GM12878 (cell line): ENCODE results near the gene MPV17L.

Experiments
- ETV6 ChIP-seq, 2 experiments: fragments of 450-650 bp in 1 of 2; IDR thresholded peaks in 1 of 2; conservative IDR thresholded peaks in 1 of 2; 2 replicates each; pipeline ENCODE4 v1.6.1; 2014; ENCODE audit warnings: antibody characterized with exemption in 1 of 2, borderline replicate concordance in 1 of 2, low read depth in 1 of 2, mild to moderate bottlenecking in 1 of 2, moderate library complexity in 1 of 2
- SMAD5 ChIP-seq: IDR thresholded peaks from 2 replicates; pipeline ENCODE4 v1.6.1; 2016; ENCODE audit warnings: antibody characterized with exemption, low read depth
- YY1 ChIP-seq: IDR thresholded peaks from 2 replicates; pipeline ENCODE4 v1.6.1; 2011; ENCODE audit warnings: low read depth, mild to moderate bottlenecking, low read length
- TF ChIP-seq, protein P1 (sequence below), 3 experiments: IDR thresholded peaks in 2 of 3; conservative IDR thresholded peaks in 1 of 3; 2 replicates each; pipeline ENCODE4 v1.5.1; 2011; ENCODE audit warnings: low read depth in 3 of 3, low read length in 3 of 3, mild to moderate bottlenecking in 3 of 3, control low read depth in 2 of 3, moderate library complexity in 2 of 3, inconsistent platforms in 1 of 3, mixed read lengths in 1 of 3; ENCODE audit not compliant: control insufficient read depth in 2 of 3, insufficient read depth in 1 of 3; ENCODE audit errors: extremely low read depth in 1 of 3
- TF ChIP-seq, protein P2 (sequence below): fragments of 450-650 bp; formaldehyde crosslinking; IDR thresholded peaks from 2 replicates; pipeline ENCODE4 v1.4.0; 2020; ENCODE audit warnings: mild to moderate bottlenecking, moderate library complexity
- TF ChIP-seq, protein P3 (sequence below): IDR thresholded peaks from 2 replicates; pipeline ENCODE4 v1.6.1; 2011; ENCODE audit warnings: low read depth, low read length, improper control_type of control experiment, borderline replicate concordance

DNA sequence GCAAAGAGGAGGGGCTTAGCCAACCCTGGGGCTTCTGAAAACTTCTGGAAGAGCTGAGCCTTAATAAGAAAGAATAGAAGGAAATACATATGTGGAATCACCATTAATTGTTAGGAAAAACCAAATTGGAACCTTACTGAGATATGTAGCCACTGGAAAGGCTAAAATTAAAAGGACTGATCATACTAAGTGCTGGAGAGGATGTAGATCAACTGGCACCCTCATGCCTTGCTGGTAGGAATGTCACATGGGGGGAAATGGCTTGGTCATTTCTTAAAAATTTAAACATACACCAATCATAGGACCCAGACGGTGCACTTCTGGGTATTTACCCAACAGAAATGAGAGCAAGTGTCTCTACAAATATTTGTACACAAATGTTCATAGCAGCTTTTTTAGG, 49.9 kb downstream of the MPV17L start:
- TF ChIP-seq, protein P1, sequence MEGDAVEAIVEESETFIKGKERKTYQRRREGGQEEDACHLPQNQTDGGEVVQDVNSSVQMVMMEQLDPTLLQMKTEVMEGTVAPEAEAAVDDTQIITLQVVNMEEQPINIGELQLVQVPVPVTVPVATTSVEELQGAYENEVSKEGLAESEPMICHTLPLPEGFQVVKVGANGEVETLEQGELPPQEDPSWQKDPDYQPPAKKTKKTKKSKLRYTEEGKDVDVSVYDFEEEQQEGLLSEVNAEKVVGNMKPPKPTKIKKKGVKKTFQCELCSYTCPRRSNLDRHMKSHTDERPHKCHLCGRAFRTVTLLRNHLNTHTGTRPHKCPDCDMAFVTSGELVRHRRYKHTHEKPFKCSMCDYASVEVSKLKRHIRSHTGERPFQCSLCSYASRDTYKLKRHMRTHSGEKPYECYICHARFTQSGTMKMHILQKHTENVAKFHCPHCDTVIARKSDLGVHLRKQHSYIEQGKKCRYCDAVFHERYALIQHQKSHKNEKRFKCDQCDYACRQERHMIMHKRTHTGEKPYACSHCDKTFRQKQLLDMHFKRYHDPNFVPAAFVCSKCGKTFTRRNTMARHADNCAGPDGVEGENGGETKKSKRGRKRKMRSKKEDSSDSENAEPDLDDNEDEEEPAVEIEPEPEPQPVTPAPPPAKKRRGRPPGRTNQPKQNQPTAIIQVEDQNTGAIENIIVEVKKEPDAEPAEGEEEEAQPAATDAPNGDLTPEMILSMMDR (IDR thresholded peaks at IDR 0.05 in 2 of 3, conservative IDR thresholded peaks at IDR 0.05 in 1 of 3; ENCODE audit: control insufficient read depth in 2 of 3, extremely low read depth in 1 of 3, insufficient read depth in 1 of 3, low read depth in 3 of 3, low read length in 3 of 3), result no peak
- no peak for TF ChIP-seq ETV6 (conservative IDR thresholded peaks at IDR 0.05 in 1 of 2, IDR thresholded peaks at IDR 0.05 in 1 of 2; ENCODE audit: borderline replicate concordance in 1 of 2, low read depth in 1 of 2)
- TF ChIP-seq SMAD5, result no peak
- no peak for TF ChIP-seq YY1
- TF ChIP-seq, protein P2, sequence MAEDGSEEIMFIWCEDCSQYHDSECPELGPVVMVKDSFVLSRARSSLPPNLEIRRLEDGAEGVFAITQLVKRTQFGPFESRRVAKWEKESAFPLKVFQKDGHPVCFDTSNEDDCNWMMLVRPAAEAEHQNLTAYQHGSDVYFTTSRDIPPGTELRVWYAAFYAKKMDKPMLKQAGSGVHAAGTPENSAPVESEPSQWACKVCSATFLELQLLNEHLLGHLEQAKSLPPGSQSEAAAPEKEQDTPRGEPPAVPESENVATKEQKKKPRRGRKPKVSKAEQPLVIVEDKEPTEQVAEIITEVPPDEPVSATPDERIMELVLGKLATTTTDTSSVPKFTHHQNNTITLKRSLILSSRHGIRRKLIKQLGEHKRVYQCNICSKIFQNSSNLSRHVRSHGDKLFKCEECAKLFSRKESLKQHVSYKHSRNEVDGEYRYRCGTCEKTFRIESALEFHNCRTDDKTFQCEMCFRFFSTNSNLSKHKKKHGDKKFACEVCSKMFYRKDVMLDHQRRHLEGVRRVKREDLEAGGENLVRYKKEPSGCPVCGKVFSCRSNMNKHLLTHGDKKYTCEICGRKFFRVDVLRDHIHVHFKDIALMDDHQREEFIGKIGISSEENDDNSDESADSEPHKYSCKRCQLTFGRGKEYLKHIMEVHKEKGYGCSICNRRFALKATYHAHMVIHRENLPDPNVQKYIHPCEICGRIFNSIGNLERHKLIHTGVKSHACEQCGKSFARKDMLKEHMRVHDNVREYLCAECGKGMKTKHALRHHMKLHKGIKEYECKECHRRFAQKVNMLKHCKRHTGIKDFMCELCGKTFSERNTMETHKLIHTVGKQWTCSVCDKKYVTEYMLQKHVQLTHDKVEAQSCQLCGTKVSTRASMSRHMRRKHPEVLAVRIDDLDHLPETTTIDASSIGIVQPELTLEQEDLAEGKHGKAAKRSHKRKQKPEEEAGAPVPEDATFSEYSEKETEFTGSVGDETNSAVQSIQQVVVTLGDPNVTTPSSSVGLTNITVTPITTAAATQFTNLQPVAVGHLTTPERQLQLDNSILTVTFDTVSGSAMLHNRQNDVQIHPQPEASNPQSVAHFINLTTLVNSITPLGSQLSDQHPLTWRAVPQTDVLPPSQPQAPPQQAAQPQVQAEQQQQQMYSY (CRISPR knock-in tag), result no peak
- TF ChIP-seq, protein P3, sequence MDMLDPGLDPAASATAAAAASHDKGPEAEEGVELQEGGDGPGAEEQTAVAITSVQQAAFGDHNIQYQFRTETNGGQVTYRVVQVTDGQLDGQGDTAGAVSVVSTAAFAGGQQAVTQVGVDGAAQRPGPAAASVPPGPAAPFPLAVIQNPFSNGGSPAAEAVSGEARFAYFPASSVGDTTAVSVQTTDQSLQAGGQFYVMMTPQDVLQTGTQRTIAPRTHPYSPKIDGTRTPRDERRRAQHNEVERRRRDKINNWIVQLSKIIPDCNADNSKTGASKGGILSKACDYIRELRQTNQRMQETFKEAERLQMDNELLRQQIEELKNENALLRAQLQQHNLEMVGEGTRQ, result no peak
